Transverse colon (tissue), 3 donors: Measurements from ENCODE around the gene FNDC3B.

Experiments used
- CTCF ChIP-seq, 5 experiments: fragments of 200-600 bp in 3 of 5; fragments of 450-650 bp in 2 of 5; sonication (generic) in 3 of 5; IDR thresholded peaks; 1 replicate in 2 of 5; 2 replicates in 3 of 5; pipeline ENCODE4 v1.5.1; 2016 to 2017; ENCODE audit warnings: antibody characterized with exemption in 5 of 5, inconsistent platforms in 3 of 5, mild to moderate bottlenecking in 2 of 5, moderate library complexity in 1 of 5
- POLR2A ChIP-seq: fragments of 450-650 bp; IDR thresholded peaks from one replicate; pipeline ENCODE4 v1.6.1; 2016; ENCODE audit warnings: antibody characterized with exemption, mild to moderate bottlenecking, moderate library complexity

DNA sequence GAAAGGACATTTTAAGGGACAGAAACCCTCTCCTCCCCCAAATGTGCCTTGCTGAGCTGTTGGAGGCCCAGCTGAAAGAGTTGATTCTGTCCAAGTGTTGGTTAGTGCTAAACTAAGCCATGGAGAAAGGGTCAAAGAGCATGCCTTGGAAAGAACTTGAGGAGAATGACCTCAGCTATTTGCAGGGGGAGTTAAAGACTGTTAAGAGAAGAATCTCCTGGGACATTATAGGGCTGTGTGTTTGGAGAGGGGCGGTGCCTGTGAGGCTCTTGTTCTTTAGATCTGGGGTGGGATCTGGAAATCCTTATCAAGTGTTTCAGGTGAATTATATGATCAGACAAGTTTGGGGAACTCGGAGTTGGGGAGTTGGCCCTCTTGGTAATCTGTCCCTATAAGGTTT lies 13.0 kb downstream of the FNDC3B start:
- TF ChIP-seq CTCF (IDR thresholded peaks at IDR 0.05) (no peak), POLR2A (no peak)
